ENCODE measurements around the gene N4BP3. TPM values are rescaled to one million over a fixed set of nuclear protein-coding genes. Genes with fewer than 3 reads are reported as not detected.
A peak's percentile ranks its signal among the peaks of the same experiment; 100 is the strongest.

N4BP3 gene
- total RNA-seq, 2 donors from 2014 or later, result 0.20 to 0.26 TPM

DNA sequence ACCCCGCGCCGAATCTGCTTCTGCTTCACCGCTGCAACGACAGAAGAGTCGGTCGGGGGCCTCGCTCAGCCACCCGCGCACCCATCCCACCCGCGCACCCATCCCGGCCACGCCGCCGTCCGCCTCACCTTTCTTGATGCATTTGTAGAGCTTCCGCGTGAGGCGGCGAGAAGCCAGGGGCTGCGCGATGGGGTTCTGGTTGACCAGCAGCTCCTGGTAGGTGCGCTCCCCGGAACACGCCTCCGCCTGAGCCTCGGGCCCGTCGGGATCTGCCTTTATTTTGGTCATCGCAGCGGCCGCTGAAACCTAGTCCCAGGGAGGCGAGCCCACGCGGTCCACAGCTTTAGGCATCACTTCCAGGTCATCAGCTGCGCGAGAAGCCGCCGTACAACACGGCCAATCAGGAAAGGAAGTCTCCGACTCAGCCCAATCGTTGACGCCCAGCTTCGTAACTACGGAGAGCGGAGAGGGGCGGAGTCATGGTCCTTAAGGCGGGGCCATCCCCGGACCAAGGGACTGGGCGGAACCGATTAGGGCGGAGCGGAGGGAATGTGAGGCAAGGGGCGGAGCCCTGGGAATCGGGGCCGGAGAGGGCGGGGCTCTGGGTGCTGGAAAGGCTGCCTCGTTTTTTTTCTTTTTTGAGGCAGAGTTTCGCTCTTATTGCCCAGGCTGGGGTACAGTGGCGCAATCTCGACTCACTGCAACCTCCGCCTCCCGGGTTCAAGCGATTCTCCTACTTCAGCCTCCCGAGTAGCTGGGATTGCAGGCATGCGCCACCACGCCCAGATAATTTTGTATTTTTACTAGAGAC lies 40.4 kb downstream of the N4BP3 start, which contains the start of gene NHP2:
Gene NHP2 (minus strand): TSS at position 356 of the 811 bp plus-strand sequence. CDS start 68 bp downstream, at position 288.
- peak; percentile 100 for ATAC-seq
- H3K4me1 Mint-ChIP-seq (ENCODE audit: low read depth in 2 of 2), result peaks cover 28 to 34% of the 10 kb centered on the region in 2 donors
- peak; percentile 97 for DNase-seq (ENCODE audit: low spot score)
- peaks cover 4% of the 10 kb centered on the region for H3K36me3 Mint-ChIP-seq
- peak within 1 kb of the TSS; percentile 88 for H3K4me3 Mint-ChIP-seq
- no peaks in the 10 kb centered on the region for H3K9me3 Mint-ChIP-seq
- H3K27ac Mint-ChIP-seq, result peak within 1 kb of the TSS; percentile 50 to 93
- H3K27me3 Mint-ChIP-seq, result no peaks in the 10 kb centered on the region

- Mint-ChIP-seq H3K9me3 (no peaks in the 10 kb centered on the region), H3K4me3 (no peak overlapping the region), H3K27me3 (no peaks in the 10 kb centered on the region), H3K36me3 (peaks cover 4% of the 10 kb centered on the region), H3K4me1 (ENCODE audit: low read depth in 2 of 2) (peaks cover 25 to 31% of the 10 kb centered on the region in 2 donors), H3K27ac (no peak overlapping the region)
- DNase-seq (ENCODE audit: low spot score), result no peak
- ATAC-seq, result no peak
These were observed 41.7 kb downstream of the N4BP3 start for GRCh38 chr5:178155065-178155464.

- no peak overlapping the region for H3K4me3 Mint-ChIP-seq
- DNase-seq (ENCODE audit: low spot score) (no peak), ATAC-seq (no peak)
- peaks cover 21 to 23% of the 10 kb centered on the region in 2 donors for H3K27me3 Mint-ChIP-seq
- no peaks in the 10 kb centered on the region for H3K36me3 Mint-ChIP-seq
- H3K27ac Mint-ChIP-seq, result no peak overlapping the region
- H3K9me3 Mint-ChIP-seq, result no peaks in the 10 kb centered on the region
- H3K4me1 Mint-ChIP-seq (ENCODE audit: low read depth in 2 of 2), result peaks cover 3 to 7% of the 10 kb centered on the region in 2 donors
These were observed 46.8 kb downstream of the N4BP3 start for GRCh38 chr5:178160176-178160575.

DNA sequence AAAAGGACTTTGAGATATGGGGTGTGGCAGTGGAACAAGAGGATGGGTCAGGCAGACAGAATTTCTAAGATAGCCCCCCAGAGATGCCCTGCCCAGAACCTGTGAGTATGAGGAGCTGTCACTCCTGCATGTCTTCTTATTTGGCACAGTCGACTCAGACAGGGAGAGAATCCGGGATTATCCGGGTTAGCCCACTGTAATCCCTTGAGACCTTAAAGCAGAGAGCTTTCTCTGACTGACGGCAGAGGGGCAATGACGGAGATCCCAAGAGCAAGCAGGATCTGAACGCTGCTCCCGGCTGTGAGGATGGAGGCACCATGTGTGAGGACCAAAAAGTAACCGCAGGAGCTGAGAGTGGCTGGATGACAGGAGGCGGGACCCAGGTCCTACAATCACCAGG lies 49.1 kb downstream of the N4BP3 start:
- DNase-seq (ENCODE audit: low spot score) (no peak), ATAC-seq (no peak)
- Mint-ChIP-seq H3K36me3 (no peaks in the 10 kb centered on the region), H3K27ac (no peak overlapping the region), H3K9me3 (no peaks in the 10 kb centered on the region), H3K27me3 (peaks cover 23% of the 10 kb centered on the region in 2 donors), H3K4me1 (ENCODE audit: low read depth in 2 of 2) (peaks cover 3 to 7% of the 10 kb centered on the region in 2 donors), H3K4me3 (no peak overlapping the region)

DNA sequence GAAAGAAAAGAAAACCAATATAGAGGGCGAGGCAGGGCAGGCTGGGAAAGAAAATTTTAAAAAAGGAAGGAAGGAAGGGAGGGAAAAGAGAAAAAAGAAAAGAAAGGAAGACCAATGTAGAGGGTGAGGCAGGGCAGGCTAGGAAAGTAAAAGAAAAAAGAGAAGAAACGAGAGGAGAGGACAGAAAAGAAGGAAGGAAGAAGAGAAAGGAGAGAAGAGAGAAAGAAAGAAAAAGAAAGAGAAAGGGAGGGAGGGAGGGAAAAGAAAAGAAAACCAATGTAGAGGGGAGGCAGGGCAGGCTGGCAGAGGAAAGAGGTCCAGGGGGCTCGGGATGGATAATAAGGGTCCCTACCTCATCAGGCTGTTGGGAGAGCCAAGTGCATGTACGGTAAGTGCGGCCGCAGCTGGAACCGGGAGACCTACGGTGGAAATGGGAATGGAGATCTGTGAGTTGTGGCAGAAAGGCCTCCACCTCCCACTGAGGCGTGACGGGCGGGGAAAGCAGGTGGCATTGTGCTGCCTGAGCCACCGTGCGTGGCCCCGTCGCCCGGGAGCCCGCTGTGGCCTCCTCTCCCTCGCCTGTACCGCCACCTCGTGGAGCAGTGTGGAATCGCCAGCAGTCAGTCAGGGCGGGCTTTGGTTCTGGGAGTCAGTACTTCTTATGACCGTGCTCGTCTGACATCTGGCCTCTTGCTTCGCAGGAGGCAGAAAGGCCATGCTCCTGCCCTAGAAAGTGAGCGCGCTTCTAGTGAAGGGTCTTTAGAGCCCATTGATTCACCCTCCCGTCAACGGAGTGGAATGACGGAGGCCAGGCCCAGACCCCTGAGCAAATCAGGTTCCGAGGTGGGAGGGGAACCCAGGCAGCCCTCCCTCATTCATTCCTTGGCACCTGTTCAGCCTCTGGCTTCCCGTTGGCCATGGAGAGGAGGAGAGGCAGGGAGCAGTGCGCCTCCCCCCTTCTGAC lies 50.7 kb downstream of the N4BP3 start:
- ATAC-seq, result peak; percentile 95 to 96
- Mint-ChIP-seq H3K9me3 (no peaks in the 10 kb centered on the region), H3K27ac (no peak overlapping the region), H3K27me3 (peaks cover 23% of the 10 kb centered on the region in 2 donors), H3K36me3 (no peaks in the 10 kb centered on the region), H3K4me3 (peak overlapping the region; percentile 1), H3K4me1 (ENCODE audit: low read depth in 2 of 2) (peaks cover 3 to 7% of the 10 kb centered on the region in 2 donors)
- peak; percentile 88 for DNase-seq (ENCODE audit: low spot score)

DNA sequence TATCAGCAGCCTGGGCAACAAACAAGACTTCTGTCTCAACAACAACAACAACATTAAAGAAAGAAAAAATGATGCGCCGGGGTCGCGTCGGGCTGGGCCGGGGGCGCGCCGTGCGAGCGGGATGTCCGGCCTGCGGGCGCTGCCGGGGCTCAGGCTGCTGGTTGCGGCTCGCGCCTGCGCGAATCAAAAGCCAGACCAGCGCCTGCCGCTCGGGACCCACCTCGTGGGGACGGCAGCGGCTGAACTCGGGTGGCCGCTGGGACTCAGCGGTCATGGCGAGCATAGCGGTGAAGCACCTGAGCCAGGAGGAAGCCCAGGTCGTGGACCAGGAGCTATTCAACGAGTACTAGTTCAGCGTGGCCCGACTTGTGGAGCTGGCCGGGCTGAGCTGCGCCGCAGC lies 52.2 kb downstream of the N4BP3 start:
- Mint-ChIP-seq H3K36me3 (no peaks in the 10 kb centered on the region), H3K9me3 (no peaks in the 10 kb centered on the region), H3K4me3 (no peak overlapping the region), H3K27me3 (peaks cover 26 to 30% of the 10 kb centered on the region in 2 donors), H3K27ac (no peak overlapping the region), H3K4me1 (ENCODE audit: low read depth in 2 of 2) (peaks cover 3 to 7% of the 10 kb centered on the region in 2 donors)
- DNase-seq (ENCODE audit: low spot score) (no peak), ATAC-seq (no peak)

GRCh38 chr5:178170455-178170854 lies 57.1 kb downstream of the N4BP3 start:
- no peaks in the 10 kb centered on the region for H3K4me1 Mint-ChIP-seq (ENCODE audit: low read depth in 2 of 2)
- no peak for DNase-seq (ENCODE audit: low spot score)
- peaks cover 3 to 7% of the 10 kb centered on the region in 2 donors for H3K27me3 Mint-ChIP-seq
- H3K36me3 Mint-ChIP-seq, result no peaks in the 10 kb centered on the region
- ATAC-seq, result no peak
- no peaks in the 10 kb centered on the region for H3K9me3 Mint-ChIP-seq
- no peak overlapping the region for H3K27ac Mint-ChIP-seq
- H3K4me3 Mint-ChIP-seq, result no peak overlapping the region

DNA sequence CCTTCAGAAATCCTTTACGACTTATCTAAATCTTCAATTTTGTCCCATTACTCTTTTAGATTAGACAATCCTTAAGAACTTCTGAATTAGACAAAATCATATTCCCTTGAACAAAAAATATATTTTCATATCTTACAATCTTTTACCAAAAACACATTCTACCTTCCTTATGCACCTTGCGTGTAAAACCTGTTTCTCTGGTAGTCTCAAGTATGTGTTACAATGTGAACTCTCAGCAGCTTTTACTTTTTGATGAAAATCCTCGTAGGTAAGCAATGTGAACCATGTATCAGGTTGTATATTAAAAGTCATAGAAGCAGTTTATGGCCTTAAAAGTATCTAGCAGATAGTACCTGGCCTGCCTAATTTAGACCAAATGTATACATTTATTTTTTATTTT lies 61.1 kb downstream of the N4BP3 start:
- no peak overlapping the region for H3K4me3 Mint-ChIP-seq
- no peak for ATAC-seq
- H3K27me3 Mint-ChIP-seq, result peaks cover 6 to 10% of the 10 kb centered on the region in 2 donors
- no peaks in the 10 kb centered on the region for H3K9me3 Mint-ChIP-seq
- DNase-seq (ENCODE audit: low spot score), result no peak
- no peaks in the 10 kb centered on the region for H3K36me3 Mint-ChIP-seq
- H3K27ac Mint-ChIP-seq, result no peak overlapping the region
- H3K4me1 Mint-ChIP-seq (ENCODE audit: low read depth in 2 of 2), result no peaks in the 10 kb centered on the region

Other genes with a start within 250 kb of the N4BP3 start
- not detected for gene PROP1, start 117.3 kb upstream of the N4BP3 start, total RNA-seq
- gene RMND5B, start 17.5 kb downstream of the N4BP3 start, total RNA-seq, result 10 to 100 TPM; 19.9 to 29.2 TPM
- gene NHP2, start 40.4 kb downstream of the N4BP3 start, total RNA-seq, result 100 to 1,000 TPM; 139 to 196 TPM
- gene GMCL2, start 73.8 kb downstream of the N4BP3 start, total RNA-seq, result not detected
- 100 to 1,000 TPM; 314 to 481 TPM for gene HNRNPAB, start 91.0 kb downstream of the N4BP3 start, total RNA-seq
- gene PHYKPL, start 119.3 kb downstream of the N4BP3 start, total RNA-seq, result 100 to 1,000 TPM; 133 to 191 TPM

Data from natural killer cell treated with Interleukin-12 subunit alpha and Interleukin-12 subunit beta and Interleukin-15 and Interleukin-18, amount 100 ng/mL, for 72 hours (primary cell).